HepG2 (cell line): Measurements from ENCODE around the gene PERCC1. TPM values are rescaled to one million over a fixed set of nuclear protein-coding genes. Genes with fewer than 3 reads are reported as not detected.

Experiments used
- ATM ChIP-seq: fragments of 450-650 bp; IDR thresholded peaks from 2 replicates; pipeline ENCODE4 v1.7.1; 2017; ENCODE audit warnings: mild to moderate bottlenecking, borderline replicate concordance
- BCL6 ChIP-seq: IDR thresholded peaks from 2 replicates; pipeline ENCODE4 v1.6.1; 2016; ENCODE audit warnings: missing genetic modification reagents, missing compliant biosample characterization
- CREM ChIP-seq, 2 experiments: sonication (generic) in 1 of 2; formaldehyde crosslinking in 1 of 2; IDR thresholded peaks; 2 replicates each; pipeline versions ENCODE4 v1.4.0 to v1.6.1; 2016 to 2020; ENCODE audit warnings: antibody characterized with exemption in 1 of 2, mild to moderate bottlenecking in 1 of 2, missing genetic modification reagents in 1 of 2
- CTCF ChIP-seq: sonication (generic); formaldehyde crosslinking; IDR thresholded peaks from 2 replicates; pipeline ENCODE4 v1.5.0; 2020; ENCODE audit warnings: mild to moderate bottlenecking, missing genetic modification reagents, moderate library complexity
- DRAP1 ChIP-seq: IDR thresholded peaks from 2 replicates; pipeline ENCODE4 v1.6.1; 2016; ENCODE audit warnings: missing genetic modification reagents, missing compliant biosample characterization
- EEA1 ChIP-seq: sonication (generic); formaldehyde crosslinking; IDR thresholded peaks from 2 replicates; pipeline ENCODE4 v1.5.1; 2020; ENCODE audit warnings: mild to moderate bottlenecking, missing genetic modification reagents, borderline replicate concordance
- GTF2F1 ChIP-seq: fragments of 150-350 bp; IDR thresholded peaks from 2 replicates; pipeline ENCODE4 v1.6.1; 2014; ENCODE audit warnings: low read length
- HHEX ChIP-seq: IDR thresholded peaks from 2 replicates; pipeline ENCODE4 v1.6.1; 2016; ENCODE audit warnings: control low read depth
- NPAS2 ChIP-seq: sonication (generic); formaldehyde crosslinking; IDR thresholded peaks from 2 replicates; pipeline ENCODE4 v1.8.0; 2022; ENCODE audit warnings: mild to moderate bottlenecking, missing genetic modification reagents, borderline replicate concordance
- PBX2 ChIP-seq: IDR thresholded peaks from 2 replicates; pipeline ENCODE4 v1.6.1; 2016; ENCODE audit warnings: control low read depth
- PREB ChIP-seq: sonication (generic); formaldehyde crosslinking; IDR thresholded peaks from 2 replicates; pipeline ENCODE4 v1.4.0; 2020; ENCODE audit warnings: missing genetic modification reagents
- RXRA ChIP-seq: sonication (generic); formaldehyde crosslinking; IDR thresholded peaks from 2 replicates; pipeline ENCODE4 v1.5.1; 2020; ENCODE audit warnings: missing genetic modification reagents
- ZFP91 ChIP-seq: sonication (generic); formaldehyde crosslinking; IDR thresholded peaks from 2 replicates; pipeline ENCODE4 v1.9.0; 2022; ENCODE audit warnings: missing genetic modification reagents, mild to moderate bottlenecking, borderline replicate concordance
- ZMYM2 ChIP-seq: sonication (generic); formaldehyde crosslinking; IDR thresholded peaks from 2 replicates; pipeline ENCODE4 v1.8.0; 2022; ENCODE audit warnings: mild to moderate bottlenecking, missing genetic modification reagents
- ZNF292 ChIP-seq: sonication (generic); formaldehyde crosslinking; IDR thresholded peaks from 2 replicates; pipeline ENCODE4 v1.8.1; 2022; ENCODE audit warnings: mild to moderate bottlenecking, low read depth, missing genetic modification reagents, borderline replicate concordance
- ZNF432 ChIP-seq: sonication (generic); formaldehyde crosslinking; IDR thresholded peaks from 2 replicates; pipeline ENCODE4 v1.5.0; 2020; ENCODE audit warnings: missing genetic modification reagents, mild to moderate bottlenecking, borderline replicate concordance
- ZNF503 ChIP-seq: sonication (generic); formaldehyde crosslinking; IDR thresholded peaks from 2 replicates; pipeline ENCODE4 v1.4.0; 2020; ENCODE audit warnings: missing genetic modification reagents
- ZNF546 ChIP-seq: sonication (generic); formaldehyde crosslinking; conservative IDR thresholded peaks from 2 replicates; pipeline ENCODE4 v1.8.1; 2023; ENCODE audit warnings: mild to moderate bottlenecking, missing genetic modification reagents
- ZNF556 ChIP-seq: sonication (generic); formaldehyde crosslinking; IDR thresholded peaks from 2 replicates; pipeline ENCODE4 v1.4.0; 2020; ENCODE audit warnings: mild to moderate bottlenecking, missing genetic modification reagents, borderline replicate concordance
- ZNF878 ChIP-seq: sonication (generic); formaldehyde crosslinking; IDR thresholded peaks from 2 replicates; pipeline ENCODE4 v1.8.1; 2023; ENCODE audit warnings: mild to moderate bottlenecking, missing genetic modification reagents, moderate library complexity
- ZSCAN12 ChIP-seq: sonication (generic); formaldehyde crosslinking; IDR thresholded peaks from 2 replicates; pipeline ENCODE4 v1.9.0; 2021; ENCODE audit warnings: mild to moderate bottlenecking, missing genetic modification reagents
- polyA plus RNA-seq, 8 experiments: library from polyadenylated mRNA; depleted of rRNA in 3 of 8; stranded (reverse) in 7 of 8; unstranded in 1 of 8; fragments of >200 nt; fragmentation: Illumina TruSeq in 4 of 8; extraction: Trizol in 4 of 8; gene quantifications; 2 replicates each; pipeline versions ENCODE4 v1.2.1 to v1.2.3, GENCODE V29; 2011 to 2016; ENCODE audit warnings: low read depth in 4 of 8, missing spikeins in 1 of 8, mixed read lengths in 1 of 8; ENCODE audit not compliant: insufficient read depth in 1 of 8
- total RNA-seq, 5 experiments: library from RNA; depleted of rRNA; stranded (reverse); fragments of >200 nt; fragmentation: Illumina TruSeq; extraction: Trizol; gene quantifications; 2 replicates each; pipeline ENCODE4 v1.2.3, GENCODE V29; 2016; ENCODE audit warnings: low read depth in 1 of 5

PERCC1 gene
- total and polyA plus RNA-seq, 2 of the 13 experiments (the other 11 are each of a cell fraction or from before 2014, with no cell fraction given) = 0.15 TPM; not detected in 1

- TF ChIP-seq ZSCAN12 (CRISPR knock-in tag) = no peak
- no peak for TF ChIP-seq PBX2 (CRISPR knock-in tag)
- TF ChIP-seq ZNF556 (CRISPR knock-in tag) = 0 out of 2 replicates have a peak, but pooled peaks have one; percentile 40
- no peak for TF ChIP-seq ATM
- TF ChIP-seq HHEX (CRISPR knock-in tag) = no peak
- peak; percentile 85 for TF ChIP-seq BCL6 (CRISPR knock-in tag)
- peak; percentile 69; the same call in 1 of the 2 replicates for TF ChIP-seq ZNF546
- TF ChIP-seq ZNF292 (CRISPR knock-in tag) = no peak; the same call in 1 of the 2 replicates
- TF ChIP-seq ZNF503 = no peak
- TF ChIP-seq ZNF432 (CRISPR knock-in tag) = no peak
- TF ChIP-seq RXRA = 0 out of 2 replicates have a peak, but pooled peaks have one; percentile 13
- TF ChIP-seq CREM (IDR thresholded peaks at IDR 0.05) = no peak
- TF ChIP-seq CREM (CRISPR knock-in tag; IDR thresholded peaks at IDR 0.05) = no peak
- peak; percentile 19; the same call in 1 of the 2 replicates for TF ChIP-seq ZFP91 (CRISPR knock-in tag)
- TF ChIP-seq DRAP1 = peak; percentile 32; the same call in 1 of the 2 replicates
- no peak for TF ChIP-seq PREB
- TF ChIP-seq EEA1 = no peak
- TF ChIP-seq NPAS2 = no peak
- TF ChIP-seq CTCF = no peak
- no peak for TF ChIP-seq GTF2F1
- TF ChIP-seq ZMYM2 (CRISPR knock-in tag) = no peak
- TF ChIP-seq ZNF878 = no peak
Observed at GRCh38 chr16:1441391-1441829, 10.5 kb downstream of the PERCC1 start (continued).
